Superior temporal gyrus (tissue), 1 donor: ENCODE measurements around the gene CLEC5A.
"Not testable (repeated sequence)": the region's sequence is repeated elsewhere in the genome, so short reads cannot be mapped to it uniquely, and the experiment has no call there.

Source experiments
- DNase-seq: peaks from one replicate; pipeline ENCODE4 v3.0.0-alpha.2; 2016; ENCODE audit errors: extremely low spot score

The CLEC5A gene

GRCh38 chr7:141946796-141947195, at the start of gene CLEC5A:
CLEC5A (minus strand) TSS chr7:141946974; CDS start chr7:141946292, 682 bp downstream.
- DNase-seq: no peak

- DNase-seq: no peak
These were observed 46.6 kb upstream of the CLEC5A start for GRCh38 chr7:141993354-141993753.

DNA sequence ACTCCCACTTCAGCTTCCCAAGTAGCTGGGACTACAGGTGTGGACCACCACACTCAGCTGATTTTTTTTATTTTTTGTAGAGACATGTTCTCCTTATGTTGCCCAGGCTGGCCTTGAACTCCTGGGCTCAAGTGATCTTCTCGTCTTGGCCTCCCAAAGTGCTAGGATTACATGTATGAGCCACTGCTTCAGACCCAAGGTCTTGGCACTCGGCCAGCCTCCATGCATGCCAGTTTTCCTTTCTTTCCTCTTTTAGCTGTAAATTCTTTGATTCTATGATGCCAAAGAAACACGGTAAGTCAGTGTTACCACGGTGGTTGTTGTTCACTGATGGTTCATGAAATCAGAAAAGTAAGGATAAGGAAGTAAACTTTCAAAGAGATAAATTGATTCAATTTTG, 45.9 kb upstream of the CLEC5A start:
- DNase-seq: no peak

- DNase-seq: no peak
These were observed 45.4 kb upstream of the CLEC5A start for GRCh38 chr7:141992156-141992555.

DNA sequence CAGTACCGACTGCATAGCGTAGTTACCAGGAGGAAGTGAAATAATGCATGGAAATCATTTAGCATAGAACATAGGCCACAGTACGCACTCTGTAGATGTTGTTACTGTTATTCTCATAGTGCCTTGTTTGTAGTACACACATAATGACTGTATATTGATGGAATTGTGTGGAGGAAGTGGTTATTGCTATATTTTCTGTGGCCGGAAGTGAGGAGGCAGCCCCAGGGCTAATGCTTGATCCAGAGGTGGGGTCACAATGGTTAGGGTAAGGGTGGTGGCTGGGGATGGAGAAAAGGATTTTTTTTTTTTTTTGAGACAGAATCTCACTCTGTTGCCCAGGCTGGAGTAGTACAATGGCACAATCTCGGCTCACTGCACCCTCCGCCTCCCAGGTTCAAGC, 44.4 kb upstream of the CLEC5A start:
- no peak for DNase-seq

DNA sequence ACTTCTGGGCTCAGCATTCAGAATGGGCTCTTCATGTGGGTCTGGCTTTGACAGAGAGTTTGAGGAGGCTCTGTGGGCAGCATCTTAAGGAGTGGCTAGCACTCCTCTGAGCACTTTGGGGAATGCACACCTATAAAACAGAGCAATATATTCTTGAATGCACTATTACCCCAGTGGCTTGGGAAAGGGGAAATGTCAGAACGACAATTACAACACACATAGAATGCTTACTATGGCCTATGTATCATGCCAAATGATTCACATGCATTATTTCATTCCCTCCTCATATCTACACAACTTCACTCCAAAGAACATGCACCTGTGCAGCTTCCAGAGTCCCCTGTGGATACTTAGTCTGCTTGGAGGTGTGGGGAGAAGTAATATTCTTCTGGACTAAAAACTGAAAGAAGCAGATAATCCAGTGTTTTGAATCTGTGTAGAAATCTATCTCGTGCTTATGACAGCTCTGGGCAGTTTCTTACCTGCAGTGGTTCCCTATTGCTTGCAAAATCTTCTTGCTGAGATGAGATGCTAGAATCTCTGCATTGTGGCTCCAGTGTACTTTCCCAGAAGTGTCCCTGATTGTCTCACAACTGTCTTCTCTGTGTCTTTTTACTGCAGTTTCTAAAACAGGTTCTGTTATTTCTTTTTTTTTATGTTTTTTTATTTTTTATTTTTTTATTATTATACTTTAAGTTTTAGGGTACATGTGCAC, 43.4 kb upstream of the CLEC5A start:
- DNase-seq: no peak

- DNase-seq: not testable (repeated sequence)
These were observed 41.0 kb upstream of the CLEC5A start for GRCh38 chr7:141987803-141988202.

DNA sequence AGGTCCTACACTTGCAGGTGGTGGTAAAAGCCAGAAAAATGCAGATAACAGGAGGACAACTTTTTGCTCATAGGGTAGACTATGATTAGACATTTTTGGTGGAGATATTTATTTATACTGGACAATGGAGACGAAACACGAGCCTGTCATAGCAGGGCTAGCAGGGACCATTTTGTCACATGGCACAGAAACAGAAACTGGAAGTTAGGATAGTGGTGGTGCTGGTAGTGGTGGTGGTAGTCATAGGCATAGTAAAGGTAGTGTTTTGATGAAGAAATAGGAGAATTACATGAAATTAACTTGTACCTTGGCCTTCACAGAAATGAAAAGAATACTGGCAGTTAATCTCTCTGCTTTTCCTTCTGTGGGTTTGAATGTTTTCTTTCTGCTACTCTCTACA, 40.1 kb upstream of the CLEC5A start:
- DNase-seq: no peak

DNA sequence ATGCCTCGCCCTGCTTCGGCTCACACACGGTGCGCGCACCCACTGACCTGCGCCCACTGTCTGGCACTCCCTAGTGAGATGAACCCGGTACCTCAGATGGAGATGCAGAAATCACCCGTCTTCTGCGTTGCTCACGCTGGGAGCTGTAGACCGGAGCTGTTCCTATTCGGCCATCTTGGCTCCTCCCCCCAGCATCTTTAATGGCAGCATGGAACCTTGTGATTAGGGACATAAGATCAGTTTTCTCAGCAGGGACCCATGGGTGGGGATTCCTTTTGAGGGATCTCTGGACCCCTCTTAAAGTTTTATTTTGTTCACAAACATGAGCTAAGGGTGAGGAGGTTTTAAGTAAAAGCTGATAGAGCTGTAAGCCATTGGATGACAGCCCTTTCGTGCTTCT, 39.2 kb upstream of the CLEC5A start:
- not testable (repeated sequence) for DNase-seq

- DNase-seq: no peak
These were observed 32.8 kb upstream of the CLEC5A start for GRCh38 chr7:141979568-141979967.

DNA sequence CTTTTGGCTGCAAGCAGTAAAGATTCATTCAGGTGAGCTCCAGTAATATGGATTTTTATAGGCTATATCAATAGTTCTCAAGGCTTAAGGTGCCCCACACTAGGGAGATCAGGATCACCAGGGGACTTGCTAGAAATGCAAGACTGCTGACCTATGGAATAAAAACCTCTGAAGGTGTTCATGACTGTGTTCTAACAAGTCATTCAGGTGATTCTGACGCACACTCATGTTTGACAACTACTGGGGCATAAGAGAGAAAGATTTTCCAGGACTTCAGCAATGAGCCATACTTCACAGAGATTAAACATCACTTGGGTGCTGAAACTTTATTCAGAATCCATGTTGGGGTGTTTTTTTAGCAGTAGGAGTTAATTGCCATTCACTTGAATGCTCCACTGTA, 31.6 kb upstream of the CLEC5A start:
- DNase-seq: no peak

- no peak for DNase-seq
These were observed 29.9 kb upstream of the CLEC5A start for GRCh38 chr7:141976524-141977245.

GRCh38 chr7:141975806-141976523, 29.2 kb upstream of the CLEC5A start:
- peak; percentile 82 for DNase-seq

GRCh38 chr7:141974831-141975230, 28.1 kb upstream of the CLEC5A start:
- DNase-seq: no peak

GRCh38 chr7:141973673-141974072, 26.9 kb upstream of the CLEC5A start, which contains the start of gene TAS2R38:
TAS2R38 (minus strand) TSS chr7:141973773; CDS start chr7:141973689, 84 bp downstream.
- DNase-seq: no peak

- DNase-seq: peak; percentile 29
These were observed 14.1 kb upstream of the CLEC5A start for GRCh38 chr7:141960687-141961422.

GRCh38 chr7:141956084-141956483, 9.3 kb upstream of the CLEC5A start:
- DNase-seq: peak; percentile 17

GRCh38 chr7:141954334-141954733, 7.6 kb upstream of the CLEC5A start:
- DNase-seq: no peak

GRCh38 chr7:141952461-141952860, 5.7 kb upstream of the CLEC5A start:
- DNase-seq: no peak

- no peak for DNase-seq
These were observed 4.0 kb upstream of the CLEC5A start for GRCh38 chr7:141950806-141951205.

DNA sequence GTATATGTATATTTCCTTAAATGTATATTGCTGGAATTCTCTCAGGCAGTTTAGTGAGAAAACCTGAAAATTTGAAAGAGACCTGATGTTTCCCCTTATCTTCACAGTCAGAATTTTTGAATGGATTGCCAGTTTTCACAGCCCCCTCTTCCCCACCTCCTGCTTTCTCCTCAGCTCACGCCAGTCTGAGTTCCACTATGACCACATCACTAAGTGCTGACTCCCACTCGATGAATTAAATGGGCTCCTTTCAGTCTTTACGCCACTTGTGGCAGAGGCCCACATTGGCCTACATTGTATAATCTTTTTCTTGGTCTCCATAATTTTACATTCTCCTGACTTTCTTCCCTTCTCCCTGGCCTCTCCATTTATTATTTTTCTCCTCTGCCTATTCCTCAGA, 3.1 kb upstream of the CLEC5A start:
- DNase-seq: no peak

DNA sequence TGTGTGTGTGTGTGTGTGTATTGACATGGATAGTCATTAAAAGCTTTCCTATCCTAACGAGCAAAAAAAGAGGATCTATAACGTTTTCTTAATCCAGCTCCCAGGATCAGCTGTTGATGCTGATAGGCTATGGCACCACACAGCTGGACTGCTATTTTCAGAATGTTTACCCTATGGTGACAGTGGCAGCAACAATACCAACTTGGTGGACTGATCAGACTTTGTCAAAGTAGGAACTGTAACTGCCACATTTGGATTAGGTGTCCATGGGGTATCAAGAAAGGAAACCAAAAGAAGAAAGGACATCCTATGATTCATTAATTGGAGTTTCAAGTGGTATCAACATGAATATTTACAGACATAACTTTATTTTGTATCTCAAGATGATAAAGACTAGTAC, 2.7 kb upstream of the CLEC5A start:
- DNase-seq: no peak
